Stimulated activated CD8-positive, alpha-beta memory T cell treated with anti-CD3 and anti-CD28 coated beads, Interleukin-7, amount 100 ng/mL, for 24 hours (primary cell): ENCODE measurements around the gene CDH4.

ENCODE experiments used
- DNase-seq: peaks from one replicate; pipeline ENCODE4 v3.0.0-alpha.2; 2020; ENCODE audit warnings: low read depth

Gene CDH4

GRCh38 chr20:61898405-61898804 lies 646.3 kb downstream of the CDH4 start:
- DNase-seq, result no peak

GRCh38 chr20:61900011-61900944 lies 648.2 kb downstream of the CDH4 start:
- DNase-seq, result no peak

- DNase-seq, result no peak
Observed at GRCh38 chr20:61900945-61901293, 648.9 kb downstream of the CDH4 start.

- DNase-seq, result no peak
Observed at GRCh38 chr20:61901392-61902220, 649.5 kb downstream of the CDH4 start.

GRCh38 chr20:61902221-61902869 lies 650.3 kb downstream of the CDH4 start:
- no peak for DNase-seq

- DNase-seq, result no peak
Observed at GRCh38 chr20:61903575-61904340, 651.7 kb downstream of the CDH4 start.

- no peak for DNase-seq
Observed at GRCh38 chr20:61904456-61904855, 652.4 kb downstream of the CDH4 start.

- no peak for DNase-seq
Observed at GRCh38 chr20:61905781-61906523, 653.9 kb downstream of the CDH4 start.

GRCh38 chr20:61907081-61907891 lies 655.2 kb downstream of the CDH4 start:
- DNase-seq, result no peak

GRCh38 chr20:61908057-61909026 lies 656.3 kb downstream of the CDH4 start:
- no peak for DNase-seq

GRCh38 chr20:61909028-61909427 lies 657.0 kb downstream of the CDH4 start:
- DNase-seq, result no peak

GRCh38 chr20:61909821-61910220 lies 657.8 kb downstream of the CDH4 start:
- DNase-seq, result no peak

- DNase-seq, result no peak
Observed at GRCh38 chr20:61911824-61912223, 659.8 kb downstream of the CDH4 start.

- no peak for DNase-seq
Observed at GRCh38 chr20:61912665-61913422, 660.8 kb downstream of the CDH4 start.

GRCh38 chr20:61913423-61914225 lies 661.6 kb downstream of the CDH4 start:
- no peak for DNase-seq

- no peak for DNase-seq
Observed at GRCh38 chr20:61915101-61915500, 663.0 kb downstream of the CDH4 start.

GRCh38 chr20:61916318-61916891 lies 664.3 kb downstream of the CDH4 start:
- DNase-seq, result no peak
